Measurements from ENCODE around the gene PCDHA10. TPM values are rescaled to one million over a fixed set of nuclear protein-coding genes. Genes with fewer than 3 reads are reported as not detected.
"Not testable (repeated sequence)": the region's sequence is repeated elsewhere in the genome, so short reads cannot be mapped to it uniquely, and the experiment has no call there.

PCDHA10 gene
- total RNA-seq, 2 experiments from 2014 or later: not detected

GRCh38 chr5:140833993-140834392 lies 21.7 kb upstream of the PCDHA10 start, which contains the start of gene PCDHA7:
Gene PCDHA7 (plus strand): TSS chr5:140834269. CDS start chr5:140834384, 115 bp downstream.
- no peaks in the 10 kb centered on the region for H3K4me1 Mint-ChIP-seq
- CTCF ChIA-PET: no interaction called here

GRCh38 chr5:140834439-140835008 lies 21.2 kb upstream of the PCDHA10 start:
- peaks cover 13% of the 10 kb centered on the region for H3K9me3 Mint-ChIP-seq
- H3K27ac Mint-ChIP-seq; H3K36me3 Mint-ChIP-seq (ENCODE audit: low read depth); DNase-seq; H3K4me1 Mint-ChIP-seq; CTCF ChIA-PET; POLR2A ChIA-PET; H3K4me3 Mint-ChIP-seq; H3K27me3 Mint-ChIP-seq: not testable (repeated sequence)

More at GRCh38 chr5:140833993-140834392, 21.7 kb upstream of the PCDHA10 start, which contains the start of gene PCDHA7:
- H3K27ac Mint-ChIP-seq: no peak within 1 kb of the TSS
- peaks cover 4% of the 10 kb centered on the region for H3K36me3 Mint-ChIP-seq (ENCODE audit: low read depth)
- no peak within 1 kb of the TSS for H3K4me3 Mint-ChIP-seq
- POLR2A ChIA-PET: no interaction called here
- peaks cover 5% of the 10 kb centered on the region for H3K27me3 Mint-ChIP-seq
- peaks cover 15% of the 10 kb centered on the region for H3K9me3 Mint-ChIP-seq
- no peak for DNase-seq

- Mint-ChIP-seq H3K27me3 (peaks cover 5% of the 10 kb centered on the region), H3K4me3 (no peak overlapping the region), H3K9me3 (peaks cover 16% of the 10 kb centered on the region), H3K27ac (no peak overlapping the region), H3K4me1 (no peaks in the 10 kb centered on the region), H3K36me3 (ENCODE audit: low read depth) (peaks cover 4% of the 10 kb centered on the region)
- CTCF ChIA-PET: no interaction called here
- DNase-seq: no peak
- POLR2A ChIA-PET: no interaction called here
These were observed 19.8 kb upstream of the PCDHA10 start for GRCh38 chr5:140835622-140836510.

GRCh38 chr5:140840978-140841962 lies 14.4 kb upstream of the PCDHA10 start, which contains the start of gene PCDHA8:
Gene PCDHA8 (plus strand): TSS chr5:140841187. CDS start chr5:140841322, 135 bp downstream.
- Mint-ChIP-seq H3K27ac (no peak within 1 kb of the TSS), H3K27me3 (no peaks in the 10 kb centered on the region), H3K4me3 (no peak within 1 kb of the TSS), H3K4me1 (no peaks in the 10 kb centered on the region), H3K9me3 (peaks cover 13% of the 10 kb centered on the region), H3K36me3 (ENCODE audit: low read depth) (peaks cover 5% of the 10 kb centered on the region)
- ChIA-PET CTCF (interaction anchor here (0.8 to 1.0 kb wide), 2 partner anchors 12 to 200 kb away, joined by 4 to 6 read pairs; no protein-coding TSS in a partner anchor), POLR2A (no interaction called here)
- DNase-seq: no peak

GRCh38 chr5:140842798-140843733 lies 12.6 kb upstream of the PCDHA10 start:
- ChIA-PET CTCF (no interaction called here), POLR2A (no interaction called here)
- no peak for DNase-seq
- peaks cover 13% of the 10 kb centered on the region for H3K9me3 Mint-ChIP-seq
- H3K36me3 Mint-ChIP-seq (ENCODE audit: low read depth): peaks cover 5% of the 10 kb centered on the region
- H3K4me3 Mint-ChIP-seq: no peak overlapping the region
- H3K4me1 Mint-ChIP-seq: no peaks in the 10 kb centered on the region
- no peaks in the 10 kb centered on the region for H3K27me3 Mint-ChIP-seq
- H3K27ac Mint-ChIP-seq: no peak overlapping the region

GRCh38 chr5:140848139-140849102 lies 7.3 kb upstream of the PCDHA10 start, which contains the start of gene PCDHA9:
Gene PCDHA9 (plus strand): TSS chr5:140848382. CDS start chr5:140848496, 114 bp downstream.
- DNase-seq; CTCF ChIA-PET; H3K27me3 Mint-ChIP-seq; H3K4me1 Mint-ChIP-seq; H3K9me3 Mint-ChIP-seq; H3K36me3 Mint-ChIP-seq (ENCODE audit: low read depth); H3K4me3 Mint-ChIP-seq; H3K27ac Mint-ChIP-seq; POLR2A ChIA-PET: not testable (repeated sequence)

- H3K36me3 Mint-ChIP-seq (ENCODE audit: low read depth); H3K27me3 Mint-ChIP-seq; DNase-seq; POLR2A ChIA-PET; H3K4me1 Mint-ChIP-seq; H3K27ac Mint-ChIP-seq; H3K9me3 Mint-ChIP-seq; H3K4me3 Mint-ChIP-seq; CTCF ChIA-PET: not testable (repeated sequence)
These were observed 5.7 kb upstream of the PCDHA10 start for GRCh38 chr5:140849831-140850634.

- Mint-ChIP-seq H3K4me3 (no peak overlapping the region), H3K9me3 (peaks cover 31% of the 10 kb centered on the region), H3K27ac (no peak overlapping the region), H3K27me3 (no peaks in the 10 kb centered on the region), H3K36me3 (ENCODE audit: low read depth) (peaks cover 3% of the 10 kb centered on the region), H3K4me1 (no peaks in the 10 kb centered on the region)
- ChIA-PET POLR2A (no interaction called here), CTCF (no interaction called here)
- DNase-seq: no peak
These were observed 1.7 kb downstream of the PCDHA10 start for GRCh38 chr5:140857177-140857986.

- no peak overlapping the region for H3K4me3 Mint-ChIP-seq
- POLR2A ChIA-PET: no interaction called here
These were observed 2.2 kb downstream of the PCDHA10 start for GRCh38 chr5:140857987-140858240.

GRCh38 chr5:140862441-140863295 lies 7.0 kb downstream of the PCDHA10 start:
- DNase-seq: no peak
- Mint-ChIP-seq H3K27me3 (no peaks in the 10 kb centered on the region), H3K9me3 (peaks cover 19% of the 10 kb centered on the region), H3K4me1 (no peaks in the 10 kb centered on the region), H3K36me3 (ENCODE audit: low read depth) (no peaks in the 10 kb centered on the region), H3K4me3 (no peak overlapping the region), H3K27ac (no peak overlapping the region)
- ChIA-PET CTCF (no interaction called here), POLR2A (no interaction called here)

More at GRCh38 chr5:140857987-140858240, 2.2 kb downstream of the PCDHA10 start:
- H3K36me3 Mint-ChIP-seq (ENCODE audit: low read depth): peaks cover 3% of the 10 kb centered on the region
- H3K27me3 Mint-ChIP-seq: no peaks in the 10 kb centered on the region
- CTCF ChIA-PET: no interaction called here
- peaks cover 30% of the 10 kb centered on the region for H3K9me3 Mint-ChIP-seq
- no peaks in the 10 kb centered on the region for H3K4me1 Mint-ChIP-seq
- no peak overlapping the region for H3K27ac Mint-ChIP-seq
- no peak for DNase-seq

Measured in activated CD4-positive, alpha-beta memory T cell treated with anti-CD3 and anti-CD28 coated beads, Interleukin-2, amount 10 ng/mL, durations not matched to agents 7 days and 5 days (primary cell).